ENCODE measurements around the gene ZDHHC14.

DNA sequence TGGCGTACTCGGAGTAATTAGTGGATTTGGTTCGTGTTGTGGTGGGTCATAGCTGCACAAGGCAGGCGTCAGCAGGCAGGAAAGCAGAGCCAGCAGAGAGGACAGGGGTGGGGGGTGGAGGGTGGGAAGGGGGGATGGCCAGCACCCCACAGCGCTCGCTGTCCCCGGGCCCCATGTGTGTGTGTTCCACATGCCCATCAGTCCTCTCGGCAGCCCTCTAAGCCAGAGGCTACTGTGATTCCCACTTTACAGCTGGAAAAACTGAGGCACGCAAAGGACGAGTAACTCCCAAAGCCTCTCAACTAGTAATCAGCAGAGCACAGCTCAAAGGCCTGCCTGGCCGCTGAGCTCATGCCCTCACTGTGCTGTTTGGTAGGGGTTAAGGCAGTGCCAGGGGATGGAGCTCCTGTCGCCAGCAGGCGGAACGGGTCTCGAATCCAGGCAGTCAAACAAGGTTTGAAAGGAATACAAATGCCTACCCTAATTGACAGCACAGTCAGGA is 175.2 kb downstream of the ZDHHC14 start:
- TF ChIP-seq BACH1 (IDR thresholded peaks at IDR 0.05; ENCODE audit: low read length) (no peak), ATF2 (IDR thresholded peaks at IDR 0.05; ENCODE audit: low read length) (no peak)
